H9 (cell line): ENCODE measurements around the gene LUZP4. TPM values are rescaled to one million over a fixed set of nuclear protein-coding genes. Genes with fewer than 3 reads are reported as not detected.
A peak's percentile ranks its signal among the peaks of the same experiment; 100 is the strongest.

ENCODE experiments used
- DNase-seq: peaks from one replicate; pipeline ENCODE4 v3.0.0-alpha.2; 2017
- H2AFZ ChIP-seq: one replicate; pipeline ENCODE4 v1.6.1; 2013; ENCODE audit warnings: mild to moderate bottlenecking, low read length, control low read depth, moderate library complexity
- H2AK5ac ChIP-seq: 2 replicates; pipeline ENCODE4 v1.6.1; 2013; ENCODE audit warnings: low read length, control low read depth, mixed read lengths; ENCODE audit not compliant: insufficient read length
- H2BK120ac ChIP-seq: one replicate; pipeline ENCODE4 v1.6.1; 2013; ENCODE audit warnings: low read depth, mild to moderate bottlenecking, low read length, control low read depth, inconsistent platforms; ENCODE audit not compliant: poor library complexity, severe bottlenecking
- H2BK12ac ChIP-seq: 2 replicates; pipeline ENCODE4 v1.6.1; 2013; ENCODE audit warnings: low read length, control low read depth, mixed read lengths, low read depth; ENCODE audit not compliant: insufficient read length
- H2BK15ac ChIP-seq: 2 replicates; pipeline ENCODE4 v1.6.1; 2013; ENCODE audit warnings: low read depth, low read length, control low read depth
- H2BK20ac ChIP-seq: one replicate; pipeline ENCODE4 v1.6.1; 2013; ENCODE audit warnings: low read depth, mild to moderate bottlenecking, low read length, control low read depth, inconsistent platforms; ENCODE audit not compliant: poor library complexity, severe bottlenecking
- H2BK5ac ChIP-seq: 2 replicates; pipeline ENCODE4 v1.6.1; 2013; ENCODE audit warnings: low read length, control low read depth, mixed read lengths; ENCODE audit not compliant: insufficient read length
- H3K14ac ChIP-seq: 2 replicates; pipeline ENCODE4 v1.6.1; 2013; ENCODE audit warnings: low read length, control low read depth; ENCODE audit not compliant: insufficient read depth
- H3K18ac ChIP-seq: 2 replicates; pipeline ENCODE4 v1.6.1; 2013; ENCODE audit warnings: low read depth, mild to moderate bottlenecking, mixed read lengths, low read length, control low read depth; ENCODE audit not compliant: insufficient read length
- H3K23ac ChIP-seq: 2 replicates; pipeline ENCODE4 v1.6.1; 2013; ENCODE audit warnings: low read length, control low read depth, mixed read lengths, low read depth; ENCODE audit not compliant: insufficient read length
- H3K23me2 ChIP-seq: 2 replicates; pipeline ENCODE4 v1.6.1; 2013; ENCODE audit warnings: low read depth, mild to moderate bottlenecking, mixed read lengths, low read length, control low read depth; ENCODE audit not compliant: insufficient read length, poor library complexity, severe bottlenecking
- H3K27ac ChIP-seq: 2 replicates; pipeline ENCODE4 v1.5.1; 2013; ENCODE audit warnings: low read length, control low read depth, mixed read lengths, low read depth; ENCODE audit not compliant: insufficient read length
- H3K27me3 ChIP-seq: 2 replicates; pipeline ENCODE4 v1.6.1; 2013; ENCODE audit warnings: low read length, control low read depth, inconsistent platforms; ENCODE audit not compliant: insufficient read depth
- H3K4ac ChIP-seq: 2 replicates; pipeline ENCODE4 v1.6.1; 2013; ENCODE audit warnings: low read depth, mild to moderate bottlenecking, control low read depth, inconsistent platforms, low read length, moderate library complexity
- H3K4me1 ChIP-seq: 2 replicates; pipeline ENCODE4 v1.6.1; 2013; ENCODE audit warnings: low read length, control low read depth, inconsistent platforms; ENCODE audit not compliant: insufficient read depth
- H3K4me2 ChIP-seq: 2 replicates; pipeline ENCODE4 v1.6.1; 2013; ENCODE audit warnings: low read length, control low read depth, mixed read lengths; ENCODE audit not compliant: insufficient read length, insufficient read depth
- H3K56ac ChIP-seq: 2 replicates; pipeline ENCODE4 v1.6.1; 2013; ENCODE audit warnings: low read depth, mild to moderate bottlenecking, mixed read lengths, low read length, control low read depth; ENCODE audit not compliant: insufficient read length
- H3K79me1 ChIP-seq: 2 replicates; pipeline ENCODE4 v1.6.1; 2013; ENCODE audit warnings: low read depth, mild to moderate bottlenecking, moderate library complexity, low read length, control low read depth, inconsistent platforms; ENCODE audit not compliant: insufficient read depth, poor library complexity, severe bottlenecking
- H3K79me2 ChIP-seq: 2 replicates; pipeline ENCODE4 v1.6.1; 2013; ENCODE audit warnings: low read length, control low read depth, inconsistent platforms; ENCODE audit not compliant: insufficient read depth
- H3K9ac ChIP-seq: 2 replicates; pipeline ENCODE4 v1.6.1; 2013; ENCODE audit warnings: low read length, control low read depth, mixed read lengths; ENCODE audit not compliant: insufficient read length; ENCODE audit errors: extremely low read depth
- H3K9me3 ChIP-seq: one replicate; pipeline ENCODE4 v1.6.1; 2013; ENCODE audit warnings: low read depth, low read length, inconsistent platforms; ENCODE audit not compliant: control insufficient read depth
- H3T11ph ChIP-seq: one replicate; pipeline ENCODE4 v1.6.1; 2013; ENCODE audit warnings: mild to moderate bottlenecking, low read length, control low read depth, inconsistent platforms
- H4K20me1 ChIP-seq: one replicate; pipeline ENCODE4 v1.6.1; 2013; ENCODE audit not compliant: control insufficient read depth, insufficient read length, insufficient read depth
- H4K5ac ChIP-seq: 2 replicates; pipeline ENCODE4 v1.6.1; 2013; ENCODE audit warnings: low read depth, mild to moderate bottlenecking, mixed read lengths, low read length, control low read depth; ENCODE audit not compliant: insufficient read length
- H4K8ac ChIP-seq: replicated peaks from 2 replicates; pipeline ENCODE4 v1.6.1; 2013; ENCODE audit warnings: low read length, control low read depth, mixed read lengths, low read depth; ENCODE audit not compliant: insufficient read length
- H4K91ac ChIP-seq: 2 replicates; pipeline ENCODE4 v1.6.1; 2013; ENCODE audit warnings: low read depth, mild to moderate bottlenecking, moderate library complexity, mixed read lengths, low read length, control low read depth; ENCODE audit not compliant: insufficient read length
- H3K27ac Mint-ChIP-seq, 3 experiments: 2 replicates in 2 of 3; 3 replicates in 1 of 3; pipeline ENCODE4 v1.8.0; 2020 to 2021; ENCODE audit warnings: mixed read lengths in 3 of 3, mild to moderate bottlenecking in 1 of 3, moderate library complexity in 1 of 3
- H3K27me3 Mint-ChIP-seq: 2 replicates; pipeline ENCODE4 v1.8.0; 2021; ENCODE audit warnings: low read depth, mild to moderate bottlenecking, moderate library complexity, mixed read lengths
- H3K36me3 Mint-ChIP-seq, 3 experiments: 2 replicates in 2 of 3; 3 replicates in 1 of 3; pipeline ENCODE4 v1.8.0; 2020 to 2021; ENCODE audit warnings: low read depth in 3 of 3, mixed read lengths in 3 of 3; ENCODE audit not compliant: insufficient read depth in 1 of 3
- H3K4me1 Mint-ChIP-seq, 2 experiments: 2 replicates each; pipeline ENCODE4 v1.8.0; 2020; ENCODE audit warnings: mixed read lengths in 2 of 2
- H3K4me3 Mint-ChIP-seq, 2 experiments: 2 replicates in 1 of 2; 3 replicates in 1 of 2; pipeline ENCODE4 v1.8.0; 2020 to 2021; ENCODE audit warnings: mild to moderate bottlenecking in 2 of 2, mixed read lengths in 2 of 2, moderate library complexity in 1 of 2
- H3K9me3 Mint-ChIP-seq, 2 experiments: 2 replicates in 1 of 2; 3 replicates in 1 of 2; pipeline ENCODE4 v1.8.0; 2020; ENCODE audit warnings: mild to moderate bottlenecking in 2 of 2, mixed read lengths in 2 of 2, moderate library complexity in 1 of 2
- CTCF ChIP-seq: fragments of 200-600 bp; sonication (generic); conservative IDR thresholded peaks from 3 replicates; pipeline ENCODE4 v1.8.0; 2021; ENCODE audit warnings: antibody characterized with exemption, mild to moderate bottlenecking
- WGBS: extraction: QIAGEN DNeasy Blood & Tissue Kit; methylation state at CpG from one replicate; pipeline ENCODE4 v1.1.7; 2013; ENCODE audit warnings: missing lambda C conversion rate, low lambda C conversion rate, mixed read lengths; ENCODE audit not compliant: insufficient read length; ENCODE audit errors: extremely low coverage; 5-methylcytosine and 5-hydroxymethylcytosine counted together
- total RNA-seq: library from RNA; stranded (reverse); gene quantifications from 2 replicates; pipeline ENCODE4 v1.2.1, GENCODE V29; 2021

The LUZP4 gene
- total RNA-seq, 1 experiment from 2014 or later, result not detected

- Histone ChIP-seq H3K27ac (peak overlapping the region; percentile 66), H3K79me1 (no peaks in the 10 kb centered on the region), H3K23me2 (no peaks in the 10 kb centered on the region), H2AK5ac (no peak overlapping the region), H3K9me3 (peaks cover 4% of the 10 kb centered on the region), H2BK20ac (no peak overlapping the region), H4K8ac (no peak overlapping the region), H3K4me1 (peaks cover 6% of the 10 kb centered on the region), H4K91ac (no peak overlapping the region), H2BK15ac (no peak overlapping the region), H3K27me3 (no peaks in the 10 kb centered on the region), H3K56ac (no peak overlapping the region), H3K4ac (no peak overlapping the region), H2BK5ac (no peak overlapping the region), H3K79me2 (no peaks in the 10 kb centered on the region), H3K18ac (no peak overlapping the region), H4K5ac (no peak overlapping the region), H3K9ac (no peak overlapping the region), H2BK12ac (no peak overlapping the region), H3K14ac (no peak overlapping the region; the same call in 1 of the 2 replicates), H2AFZ (no peak overlapping the region), H3T11ph (no peak overlapping the region), H2BK120ac (no peak overlapping the region), H4K20me1 (no peaks in the 10 kb centered on the region), H3K23ac (no peak overlapping the region), H3K4me2 (no peak overlapping the region)
- peak overlapping the region in 1 of 2 experiments; percentile 38; a peak in 1 of 5 replicates for H3K4me3 Mint-ChIP-seq
- peak overlapping the region; percentile 95 to 98 (median 98) for H3K27ac Mint-ChIP-seq
- DNase-seq, result peak; percentile 39
- H3K4me1 Mint-ChIP-seq, result peaks cover 27 to 30% of the 10 kb centered on the region in 2 experiments
- no peak for TF ChIP-seq CTCF
- H3K27me3 Mint-ChIP-seq, result peaks cover 2% of the 10 kb centered on the region
- H3K36me3 Mint-ChIP-seq, result peaks cover 17 to 33% (median 20%) of the 10 kb centered on the region in 3 experiments
- peaks cover 27 to 32% of the 10 kb centered on the region in 2 experiments for H3K9me3 Mint-ChIP-seq
- WGBS, result no CpG with 5 or more reads among the region's 5 CpGs
Observed at GRCh38 chrX:115318139-115318538, 28.6 kb downstream of the LUZP4 start.
